Astrocyte (in vitro differentiated cells and primary cell): ENCODE data around the gene TATDN3. TPM values are rescaled to one million over a fixed set of nuclear protein-coding genes. Genes with fewer than 3 reads are reported as not detected.

ENCODE experiments used
- DNase-seq: peaks from one replicate; pipeline ENCODE4 v3.0.0-alpha.2; 2010; ENCODE audit warnings: low read depth
- FAIRE-seq: peaks from 2 replicates; lab custom pipeline; 2011; peaks lifted over from hg19 to GRCh38; lab: Jason Lieb, UNC
- H2AFZ ChIP-seq: 2 replicates; pipeline ENCODE4 v1.6.0; 2012; ENCODE audit warnings: low read depth, low read length, inconsistent platforms
- H3K27ac ChIP-seq: 2 replicates; pipeline ENCODE4 v1.5.1; 2011; ENCODE audit warnings: low read depth, low read length, inconsistent platforms
- H3K27me3 ChIP-seq: 2 replicates; pipeline ENCODE4 v1.6.0; 2011; ENCODE audit warnings: low read length, inconsistent platforms; ENCODE audit not compliant: insufficient read depth
- H3K36me3 ChIP-seq: 2 replicates; pipeline ENCODE4 v1.5.1; 2011; ENCODE audit warnings: low read length, inconsistent platforms; ENCODE audit not compliant: insufficient read depth
- H3K4me1 ChIP-seq: 2 replicates; pipeline ENCODE4 v1.5.1; 2011; ENCODE audit warnings: low read length, inconsistent platforms; ENCODE audit not compliant: insufficient read depth
- H3K4me2 ChIP-seq: 2 replicates; pipeline ENCODE4 v1.6.0; 2012; ENCODE audit warnings: low read length, inconsistent platforms
- H3K4me3 ChIP-seq: 2 replicates; pipeline ENCODE4 v1.5.1; 2011; ENCODE audit warnings: low read depth, mild to moderate bottlenecking, low read length, inconsistent platforms; ENCODE audit not compliant: insufficient read depth
- H3K79me2 ChIP-seq: 2 replicates; pipeline ENCODE4 v1.6.0; 2012; ENCODE audit warnings: mild to moderate bottlenecking, low read length, inconsistent platforms; ENCODE audit not compliant: insufficient read depth
- H3K9ac ChIP-seq: 2 replicates; pipeline ENCODE4 v1.6.0; 2012; ENCODE audit warnings: mild to moderate bottlenecking, low read length, inconsistent platforms
- H3K9me3 ChIP-seq: 2 replicates; pipeline ENCODE4 v1.5.1; 2012; ENCODE audit warnings: low read depth, mild to moderate bottlenecking, low read length, inconsistent platforms; ENCODE audit not compliant: insufficient read depth
- H4K20me1 ChIP-seq: 2 replicates; pipeline ENCODE4 v1.6.0; 2012; ENCODE audit warnings: low read length, inconsistent platforms; ENCODE audit not compliant: insufficient read depth
- H3K27ac Mint-ChIP-seq: one replicate; pipeline ENCODE4 v1.8.0; 2021; ENCODE audit warnings: mild to moderate bottlenecking, mixed read lengths; ENCODE audit not compliant: unreplicated experiment
- H3K27me3 Mint-ChIP-seq: one replicate; pipeline ENCODE4 v1.8.0; 2021; ENCODE audit warnings: low read depth, mixed read lengths; ENCODE audit not compliant: unreplicated experiment
- H3K36me3 Mint-ChIP-seq: one replicate; pipeline ENCODE4 v1.8.0; 2021; ENCODE audit warnings: low read depth, mixed read lengths; ENCODE audit not compliant: unreplicated experiment
- H3K4me1 Mint-ChIP-seq: one replicate; pipeline ENCODE4 v1.8.0; 2021; ENCODE audit warnings: low read depth, mixed read lengths; ENCODE audit not compliant: unreplicated experiment
- H3K4me3 Mint-ChIP-seq: one replicate; pipeline ENCODE4 v1.8.0; 2021; ENCODE audit warnings: mild to moderate bottlenecking, moderate library complexity, mixed read lengths; ENCODE audit not compliant: unreplicated experiment
- H3K9me3 Mint-ChIP-seq: one replicate; pipeline ENCODE4 v1.8.0; 2021; ENCODE audit warnings: mild to moderate bottlenecking, mixed read lengths; ENCODE audit not compliant: unreplicated experiment
- CTCF ChIP-seq: IDR thresholded peaks from 2 replicates; pipeline ENCODE4 v1.5.1; 2011; ENCODE audit warnings: low read depth, mild to moderate bottlenecking, inconsistent platforms, low read length, moderate library complexity; ENCODE audit not compliant: insufficient read depth
- EZH2 ChIP-seq: IDR thresholded peaks from 2 replicates; pipeline ENCODE4 v1.6.1; 2012; ENCODE audit warnings: mild to moderate bottlenecking, low read length, inconsistent platforms; ENCODE audit not compliant: insufficient read depth
- total RNA-seq: library from RNA; stranded (reverse); gene quantifications from 2 replicates; pipeline ENCODE4 v1.2.1, GENCODE V29; 2021

TATDN3 gene
- total RNA-seq, 1 donor from 2014 or later = 8.6 TPM

- no peak overlapping the region for H2AFZ ChIP-seq
- H3K4me3 ChIP-seq = no peak overlapping the region
- Mint-ChIP-seq H3K36me3 (no peaks in the 10 kb centered on the region), H3K9me3 (no peaks in the 10 kb centered on the region), H3K4me1 (no peaks in the 10 kb centered on the region), H3K27me3 (no peaks in the 10 kb centered on the region), H3K27ac (no peak overlapping the region), H3K4me3 (no peak overlapping the region)
- H3K27ac ChIP-seq = no peak overlapping the region
- H3K4me2 ChIP-seq = no peak overlapping the region
- DNase-seq = no peak
- H3K79me2 ChIP-seq = no peaks in the 10 kb centered on the region
- FAIRE-seq = no peak
- H3K9me3 ChIP-seq = no peaks in the 10 kb centered on the region
- no peaks in the 10 kb centered on the region for H3K36me3 ChIP-seq
- no peaks in the 10 kb centered on the region for H3K27me3 ChIP-seq
- no peak overlapping the region for H3K9ac ChIP-seq
- H3K4me1 ChIP-seq = no peaks in the 10 kb centered on the region
- H4K20me1 ChIP-seq = no peaks in the 10 kb centered on the region
- no peak for TF ChIP-seq CTCF
- no peak for TF ChIP-seq EZH2
Measured at GRCh38 chr1:212814537-212815334, 23.0 kb downstream of the TATDN3 start.

GRCh38 chr1:212816567-212817278 lies 25.0 kb downstream of the TATDN3 start:
- Histone ChIP-seq H3K9ac (no peak overlapping the region), H3K36me3 (no peaks in the 10 kb centered on the region), H3K4me3 (no peak overlapping the region), H3K27ac (no peak overlapping the region), H4K20me1 (no peaks in the 10 kb centered on the region), H2AFZ (no peak overlapping the region), H3K4me2 (no peak overlapping the region), H3K9me3 (no peaks in the 10 kb centered on the region), H3K4me1 (no peaks in the 10 kb centered on the region), H3K27me3 (no peaks in the 10 kb centered on the region), H3K79me2 (no peaks in the 10 kb centered on the region)
- H3K9me3 Mint-ChIP-seq = no peaks in the 10 kb centered on the region
- no peaks in the 10 kb centered on the region for H3K27me3 Mint-ChIP-seq
- TF ChIP-seq EZH2 (no peak), CTCF (no peak)
- no peaks in the 10 kb centered on the region for H3K4me1 Mint-ChIP-seq
- no peaks in the 10 kb centered on the region for H3K36me3 Mint-ChIP-seq
- H3K4me3 Mint-ChIP-seq = no peak overlapping the region
- DNase-seq (no peak), FAIRE-seq (no peak)
- H3K27ac Mint-ChIP-seq = no peak overlapping the region

GRCh38 chr1:212819726-212820125 lies 28.0 kb downstream of the TATDN3 start:
- H3K9ac ChIP-seq = no peak overlapping the region
- H3K4me2 ChIP-seq = no peak overlapping the region
- H2AFZ ChIP-seq = no peak overlapping the region
- peaks cover 3% of the 10 kb centered on the region for H3K36me3 Mint-ChIP-seq
- no peaks in the 10 kb centered on the region for H3K27me3 ChIP-seq
- no peaks in the 10 kb centered on the region for H3K4me1 ChIP-seq
- no peak overlapping the region for H3K27ac ChIP-seq
- FAIRE-seq = no peak
- no peaks in the 10 kb centered on the region for H3K27me3 Mint-ChIP-seq
- H3K4me1 Mint-ChIP-seq = no peaks in the 10 kb centered on the region
- no peak overlapping the region for H3K4me3 ChIP-seq
- DNase-seq = no peak
- TF ChIP-seq EZH2 = no peak
- TF ChIP-seq CTCF = no peak
- H3K79me2 ChIP-seq = no peaks in the 10 kb centered on the region
- H3K9me3 Mint-ChIP-seq = peaks cover 7% of the 10 kb centered on the region
- H3K27ac Mint-ChIP-seq = no peak overlapping the region
- no peaks in the 10 kb centered on the region for H4K20me1 ChIP-seq
- no peaks in the 10 kb centered on the region for H3K36me3 ChIP-seq
- H3K9me3 ChIP-seq = peaks cover 3% of the 10 kb centered on the region
- H3K4me3 Mint-ChIP-seq = no peak overlapping the region
